GM23248 (cell line): ENCODE data around the gene UBXN6. TPM values are rescaled to one million over a fixed set of nuclear protein-coding genes. Genes with fewer than 3 reads are reported as not detected.

Experiments used
- DNase-seq: peaks from one replicate; pipeline ENCODE4 v3.0.0-alpha.2; 2015
- H2AFZ ChIP-seq: fragments of 200-600 bp; sonication (generic); 2 replicates; pipeline ENCODE4 v1.6.1; 2016; ENCODE audit warnings: antibody characterized with exemption
- H3F3A ChIP-seq: fragments of 200-600 bp; sonication (generic); 2 replicates; pipeline ENCODE4 v1.6.1; 2016; ENCODE audit warnings: mild to moderate bottlenecking, antibody characterized with exemption, mixed run types; ENCODE audit not compliant: insufficient read depth
- H3K27ac ChIP-seq: fragments of 200-600 bp; sonication (generic); 2 replicates; pipeline ENCODE4 v1.5.1; 2016; ENCODE audit warnings: mild to moderate bottlenecking
- H3K27me3 ChIP-seq: fragments of 200-600 bp; sonication (generic); replicated peaks from 2 replicates; pipeline ENCODE4 v1.6.1; 2016; ENCODE audit warnings: mild to moderate bottlenecking; ENCODE audit not compliant: insufficient read depth
- H3K36me3 ChIP-seq: fragments of 200-600 bp; sonication (generic); 2 replicates; pipeline ENCODE4 v1.6.1; 2016; ENCODE audit warnings: low read depth, mild to moderate bottlenecking
- H3K4me1 ChIP-seq: fragments of 200-600 bp; sonication (generic); 2 replicates; pipeline ENCODE4 v1.6.1; 2016; ENCODE audit warnings: mild to moderate bottlenecking; ENCODE audit not compliant: insufficient read depth
- H3K4me2 ChIP-seq: fragments of 200-600 bp; sonication (generic); one replicate; pipeline ENCODE4 v1.6.1; 2016; ENCODE audit warnings: mild to moderate bottlenecking; ENCODE audit not compliant: unreplicated experiment
- H3K4me3 ChIP-seq: fragments of 200-600 bp; sonication (generic); 2 replicates; pipeline ENCODE4 v1.5.1; 2016; ENCODE audit warnings: mild to moderate bottlenecking
- H3K79me2 ChIP-seq: fragments of 200-600 bp; sonication (generic); 2 replicates; pipeline ENCODE4 v1.6.1; 2016; ENCODE audit warnings: mild to moderate bottlenecking; ENCODE audit not compliant: insufficient read depth
- H3K9ac ChIP-seq: fragments of 200-600 bp; sonication (generic); 2 replicates; pipeline ENCODE4 v1.6.1; 2016; ENCODE audit warnings: mild to moderate bottlenecking
- H3K9me2 ChIP-seq: fragments of 200-600 bp; sonication (generic); 2 replicates; pipeline ENCODE4 v1.6.1; 2016; ENCODE audit warnings: mixed run types, mild to moderate bottlenecking, moderate library complexity; ENCODE audit not compliant: insufficient read depth
- H3K9me3 ChIP-seq: fragments of 200-600 bp; sonication (generic); one replicate; pipeline ENCODE4 v1.6.1; 2017; ENCODE audit warnings: low read depth
- H4K20me1 ChIP-seq: fragments of 200-600 bp; sonication (generic); 2 replicates; pipeline ENCODE4 v1.6.0; 2016; ENCODE audit not compliant: insufficient read depth
- EZH2 ChIP-seq: fragments of 200-600 bp; sonication (generic); IDR thresholded peaks from 2 replicates; pipeline ENCODE4 v1.6.1; 2018; ENCODE audit warnings: antibody characterized with exemption, mild to moderate bottlenecking; ENCODE audit not compliant: insufficient read depth, poor library complexity, severe bottlenecking
- EZH2phosphoT487 ChIP-seq: fragments of 200-600 bp; sonication (generic); IDR thresholded peaks from 2 replicates; pipeline ENCODE4 v1.6.1; 2018; ENCODE audit warnings: antibody characterized with exemption, moderate library complexity, mild to moderate bottlenecking, low read depth; ENCODE audit not compliant: insufficient read depth
- WGBS, 2 experiments: methylation state at CpG; one replicate each; pipeline ENCODE4 v1.1.6; 2015 to 2017; ENCODE audit warnings: low lambda C conversion rate in 2 of 2, low coverage in 1 of 2; ENCODE audit errors: missing lambda C conversion rate in 2 of 2; 5-methylcytosine and 5-hydroxymethylcytosine counted together
- in situ Hi-C: fragments of 300-500 bp; cut with MboI; formaldehyde crosslinking; loops from 2 replicates; pipeline ENCODE4 v1.15.0; 2020
- polyA plus RNA-seq: library from polyadenylated mRNA; unstranded; fragments of >200 nt; fragmentation: Nextera tagmentation; extraction: Ambion mirVana; gene quantifications from 2 replicates; pipeline ENCODE4 v1.2.1, GENCODE V29; 2016
- total RNA-seq: library from RNA; depleted of rRNA; stranded (reverse); fragments of >200 nt; shearing (Covaris generic); gene quantifications from 2 replicates; pipeline ENCODE4 v1.2.3, GENCODE V29; 2014

The UBXN6 gene
- total and polyA plus RNA-seq, 2 experiments from 2014 or later = 45.8 to 113 TPM

DNA sequence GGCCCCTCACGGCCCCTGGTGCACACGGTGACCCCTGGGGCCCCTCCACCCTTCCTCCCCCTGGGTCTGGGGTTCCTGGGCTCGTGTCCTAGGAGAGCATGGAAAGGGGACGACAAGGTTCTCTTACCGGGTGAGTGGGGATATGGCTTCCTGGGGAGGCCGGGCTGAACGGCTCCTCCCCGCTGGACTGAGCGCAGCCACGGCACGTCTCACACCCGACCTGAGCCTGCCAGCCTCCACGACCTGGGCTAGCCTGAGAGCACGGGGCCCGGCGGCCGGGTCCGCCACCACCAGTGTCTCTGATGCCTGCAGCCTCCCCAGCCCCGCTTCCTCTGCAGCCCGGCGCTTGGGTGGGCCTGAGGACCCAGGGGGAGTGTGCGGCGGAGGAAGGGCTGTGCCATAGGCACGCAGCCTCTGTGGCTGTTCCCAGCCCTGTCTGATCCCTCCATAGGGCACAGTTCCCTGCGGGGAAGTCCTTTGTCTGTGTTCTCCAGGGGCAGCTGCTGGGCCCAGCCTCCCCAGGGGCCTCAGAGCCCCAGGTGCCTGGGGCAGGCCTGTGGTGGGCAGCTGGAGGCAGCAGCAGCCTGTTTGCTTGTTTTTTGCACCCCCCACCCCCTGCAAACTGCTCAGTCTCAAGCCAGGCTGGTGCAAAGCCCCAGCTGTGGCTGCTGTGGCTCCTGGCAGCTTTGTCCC is 45.7 kb upstream of the UBXN6 start:
- Histone ChIP-seq H3K36me3 (no peaks in the 10 kb centered on the region; the same call in 1 of the 2 replicates), H4K20me1 (no peaks in the 10 kb centered on the region), H3K9me3 (no peaks in the 10 kb centered on the region), H3K79me2 (no peaks in the 10 kb centered on the region), H3K9me2 (no peaks in the 10 kb centered on the region), H3K4me3 (no peak overlapping the region), H3K27me3 (no peaks in the 10 kb centered on the region), H3K9ac (no peak overlapping the region), H2AFZ (no peak overlapping the region), H3K27ac (no peak overlapping the region), H3K4me1 (peaks cover 8% of the 10 kb centered on the region; the same call in 1 of the 2 replicates), H3K4me2 (no peak overlapping the region), H3F3A (no peaks in the 10 kb centered on the region)
- DNase-seq = no peak
- TF ChIP-seq EZH2phosphoT487 = no peak
- no peak for TF ChIP-seq EZH2
- WGBS, 2 experiments = 90 to 91% methylated on average over 12 to 25 of the region's 25 CpGs
- in situ Hi-C loops = no loop called here

DNA sequence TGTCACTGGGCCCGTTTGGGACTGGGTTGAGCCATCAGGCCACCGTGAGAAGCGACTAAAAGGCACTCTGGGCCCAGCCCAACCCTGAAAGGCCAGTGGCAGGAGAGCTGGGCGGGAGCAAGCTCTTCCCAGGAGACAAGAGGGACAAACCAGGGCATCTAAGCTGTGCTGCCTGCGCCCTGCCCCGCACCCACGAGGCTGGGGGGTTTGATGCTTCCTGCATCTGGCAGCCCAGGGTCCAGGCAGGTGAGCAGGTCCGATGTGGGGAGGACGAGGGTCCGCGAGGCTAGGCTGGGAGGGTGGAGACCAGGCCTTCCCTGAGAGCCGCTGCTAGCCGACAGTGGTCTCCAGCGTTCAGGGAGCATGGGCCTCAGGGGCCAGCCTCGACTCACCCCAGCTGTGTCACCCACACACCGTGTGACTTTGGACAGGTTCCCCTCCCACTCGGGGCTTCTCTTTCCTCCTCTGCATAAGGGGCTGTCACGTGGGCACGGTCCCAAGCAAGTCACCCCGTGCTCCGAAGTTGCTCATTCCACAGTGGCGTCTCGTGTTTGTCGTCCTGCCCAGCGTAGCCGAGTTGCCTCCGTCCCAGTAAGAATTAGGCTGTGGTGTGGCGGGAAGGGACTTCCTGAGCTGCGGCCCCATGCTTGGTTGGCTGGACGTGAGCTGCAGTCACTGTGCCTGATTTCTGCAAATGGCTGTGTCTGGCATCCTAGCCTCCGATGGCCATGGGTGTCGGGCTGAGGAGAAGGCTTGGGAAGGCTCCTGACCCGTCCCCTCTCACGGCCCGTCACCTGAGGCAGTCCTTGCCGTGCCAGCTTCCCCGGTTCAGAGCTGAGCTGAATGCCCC is 44.9 kb upstream of the UBXN6 start:
- no peak overlapping the region for H3K4me3 ChIP-seq
- 91 to 93% methylated on average over 32 to 37 of the region's 37 CpGs for WGBS, 2 experiments
- H3K4me1 ChIP-seq = peaks cover 8% of the 10 kb centered on the region; the same call in 1 of the 2 replicates
- H3F3A ChIP-seq = no peaks in the 10 kb centered on the region
- no peak overlapping the region for H3K9ac ChIP-seq
- in situ Hi-C loops = no loop called here
- no peaks in the 10 kb centered on the region for H3K9me3 ChIP-seq
- no peak overlapping the region for H3K4me2 ChIP-seq
- H2AFZ ChIP-seq = no peak overlapping the region
- H3K9me2 ChIP-seq = no peaks in the 10 kb centered on the region
- H3K27me3 ChIP-seq = no peaks in the 10 kb centered on the region
- TF ChIP-seq EZH2 (no peak), EZH2phosphoT487 (no peak)
- no peaks in the 10 kb centered on the region for H4K20me1 ChIP-seq
- DNase-seq = no peak
- no peak overlapping the region for H3K27ac ChIP-seq
- H3K79me2 ChIP-seq = no peaks in the 10 kb centered on the region
- no peaks in the 10 kb centered on the region; the same call in 1 of the 2 replicates for H3K36me3 ChIP-seq

DNA sequence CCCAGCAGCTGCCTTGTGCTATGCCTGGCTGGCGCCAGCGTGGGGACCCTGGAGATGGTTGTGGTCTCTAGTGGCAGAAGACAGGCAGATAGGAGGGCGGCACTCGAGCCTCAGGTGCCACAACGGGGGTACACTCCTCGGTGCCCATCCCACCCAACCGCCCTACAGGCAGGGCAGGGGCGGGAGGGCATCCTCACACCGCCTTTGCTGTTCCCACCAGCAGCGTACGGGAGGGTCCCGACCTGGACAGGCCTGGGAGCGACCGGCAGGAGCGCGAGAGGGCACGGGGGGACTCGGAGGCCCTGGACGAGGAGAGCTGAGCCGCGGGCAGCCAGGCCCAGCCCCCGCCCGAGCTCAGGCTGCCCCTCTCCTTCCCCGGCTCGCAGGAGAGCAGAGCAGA is 44.1 kb upstream of the UBXN6 start:
- H3K9me2 ChIP-seq = no peaks in the 10 kb centered on the region
- no peaks in the 10 kb centered on the region for H3K27me3 ChIP-seq
- H3K36me3 ChIP-seq = no peaks in the 10 kb centered on the region; the same call in 1 of the 2 replicates
- H3K79me2 ChIP-seq = no peaks in the 10 kb centered on the region
- 93 to 95% methylated on average over 8 to 25 of the region's 25 CpGs for WGBS, 2 experiments
- no peak for DNase-seq
- no peaks in the 10 kb centered on the region for H3F3A ChIP-seq
- H3K9ac ChIP-seq = no peak overlapping the region
- peaks cover 7% of the 10 kb centered on the region; the same call in 1 of the 2 replicates for H3K4me1 ChIP-seq
- no peak overlapping the region for H3K27ac ChIP-seq
- H3K9me3 ChIP-seq = no peaks in the 10 kb centered on the region
- H4K20me1 ChIP-seq = no peaks in the 10 kb centered on the region
- no peak overlapping the region for H2AFZ ChIP-seq
- TF ChIP-seq EZH2 (no peak), EZH2phosphoT487 (no peak)
- in situ Hi-C loops = no loop called here
- no peak overlapping the region for H3K4me2 ChIP-seq
- H3K4me3 ChIP-seq = no peak overlapping the region

DNA sequence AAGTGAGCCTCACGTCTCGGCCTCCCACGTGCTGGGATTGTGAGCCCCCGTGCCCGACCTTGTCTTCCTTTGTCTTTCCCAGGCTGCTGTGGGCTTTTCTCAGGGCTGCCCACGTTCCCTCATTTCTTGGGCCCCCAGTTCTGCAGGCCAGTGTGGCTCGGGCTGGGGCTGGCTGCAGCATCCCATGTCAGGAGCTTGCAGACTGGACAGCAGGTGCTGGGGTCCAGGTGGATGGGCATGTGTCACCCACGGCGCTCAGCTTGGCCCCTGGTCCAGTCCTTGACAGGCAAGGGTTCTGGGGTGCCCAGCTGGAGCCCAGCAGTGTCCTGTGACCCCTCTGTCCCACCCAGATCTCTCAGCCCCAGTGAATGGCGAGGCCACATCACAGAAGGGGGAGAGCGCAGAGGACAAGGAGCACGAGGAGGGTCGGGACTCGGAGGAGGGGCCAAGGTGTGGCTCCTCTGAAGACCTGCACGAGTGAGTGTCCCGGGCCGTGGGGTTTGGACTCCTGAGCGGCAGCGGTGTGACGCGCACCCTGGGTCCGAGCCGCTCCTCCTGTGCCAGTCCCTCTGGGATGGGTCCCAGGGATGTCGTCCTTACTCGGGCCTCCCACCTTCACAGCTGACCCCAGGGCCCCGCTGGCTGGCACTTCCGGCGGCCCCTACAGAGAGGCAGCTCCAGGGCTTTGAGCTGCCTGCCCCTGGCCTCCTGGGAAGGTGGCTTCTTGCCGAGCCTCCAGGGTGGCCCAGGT is 43.4 kb upstream of the UBXN6 start:
- WGBS, 2 experiments = 90 to 94% methylated on average over 24 to 29 of the region's 29 CpGs
- Histone ChIP-seq H2AFZ (no peak overlapping the region), H3K9me2 (no peaks in the 10 kb centered on the region), H3K27ac (no peak overlapping the region), H3K4me2 (no peak overlapping the region), H3F3A (no peaks in the 10 kb centered on the region), H4K20me1 (no peaks in the 10 kb centered on the region), H3K4me1 (no peaks in the 10 kb centered on the region), H3K4me3 (no peak overlapping the region), H3K79me2 (no peaks in the 10 kb centered on the region), H3K9me3 (no peaks in the 10 kb centered on the region), H3K9ac (no peak overlapping the region), H3K27me3 (no peaks in the 10 kb centered on the region), H3K36me3 (no peaks in the 10 kb centered on the region; the same call in 1 of the 2 replicates)
- in situ Hi-C loops = no loop called here
- TF ChIP-seq EZH2phosphoT487 (no peak), EZH2 (no peak)
- no peak for DNase-seq
